Trophoblast cell (in vitro differentiated cells and primary cell): ENCODE data around the gene PPP1R7.

Experiments
- DNase-seq, 2 donors: peaks; one replicate each; pipeline ENCODE4 v3.0.0-alpha.2; 2016
- H2AFZ ChIP-seq: 2 replicates; pipeline ENCODE4 v1.6.1; 2013; ENCODE audit warnings: low read length, moderate library complexity, mild to moderate bottlenecking; ENCODE audit not compliant: insufficient read depth, poor library complexity
- H2AK5ac ChIP-seq: 2 replicates; pipeline ENCODE4 v1.6.1; 2013; ENCODE audit warnings: mild to moderate bottlenecking, low read length
- H2BK120ac ChIP-seq: 2 replicates; pipeline ENCODE4 v1.6.1; 2013; ENCODE audit warnings: low read length, mild to moderate bottlenecking, moderate library complexity; ENCODE audit not compliant: insufficient read depth, poor library complexity
- H2BK12ac ChIP-seq: 2 replicates; pipeline ENCODE4 v1.6.1; 2013; ENCODE audit warnings: mild to moderate bottlenecking, low read length, moderate library complexity
- H2BK5ac ChIP-seq: 2 replicates; pipeline ENCODE4 v1.6.1; 2013; ENCODE audit warnings: low read length, low read depth, moderate library complexity, mild to moderate bottlenecking; ENCODE audit not compliant: poor library complexity
- H3K14ac ChIP-seq: 2 replicates; pipeline ENCODE4 v1.6.1; 2013; ENCODE audit warnings: mild to moderate bottlenecking, low read length
- H3K18ac ChIP-seq: 2 replicates; pipeline ENCODE4 v1.6.1; 2013; ENCODE audit warnings: mild to moderate bottlenecking, low read length
- H3K23ac ChIP-seq: 2 replicates; pipeline ENCODE4 v1.6.1; 2013; ENCODE audit warnings: low read length
- H3K27ac ChIP-seq: 2 replicates; pipeline ENCODE4 v1.5.1; 2013; ENCODE audit warnings: low read depth, mild to moderate bottlenecking, inconsistent platforms, low read length, moderate library complexity
- H3K27me3 ChIP-seq: 2 replicates; pipeline ENCODE4 v1.6.1; 2013; ENCODE audit warnings: inconsistent platforms, mild to moderate bottlenecking, low read length, moderate library complexity; ENCODE audit not compliant: insufficient read depth
- H3K36me3 ChIP-seq, 2 experiments: 1 replicate in 1 of 2; 2 replicates in 1 of 2; pipeline ENCODE4 v1.6.1; 2013; ENCODE audit warnings: low read length in 2 of 2, mild to moderate bottlenecking in 2 of 2, moderate library complexity in 1 of 2; ENCODE audit not compliant: insufficient read depth in 2 of 2, control insufficient read depth in 1 of 2
- H3K4ac ChIP-seq: 2 replicates; pipeline ENCODE4 v1.6.1; 2013; ENCODE audit warnings: low read depth, mild to moderate bottlenecking, low read length, moderate library complexity
- H3K4me1 ChIP-seq, 2 experiments: 1 replicate in 1 of 2; 2 replicates in 1 of 2; pipeline ENCODE4 v1.6.1; 2013; ENCODE audit warnings: low read length in 2 of 2, mild to moderate bottlenecking in 2 of 2, moderate library complexity in 1 of 2; ENCODE audit not compliant: insufficient read depth in 2 of 2, control insufficient read depth in 1 of 2
- H3K4me2 ChIP-seq: 2 replicates; pipeline ENCODE4 v1.6.1; 2013; ENCODE audit warnings: inconsistent platforms, mild to moderate bottlenecking, low read length, moderate library complexity
- H3K4me3 ChIP-seq: 2 replicates; pipeline ENCODE4 v1.5.1; 2013; ENCODE audit warnings: mild to moderate bottlenecking, low read depth, low read length, inconsistent platforms
- H3K79me1 ChIP-seq: one replicate; pipeline ENCODE4 v1.6.1; 2013; ENCODE audit warnings: low read length
- H3K79me2 ChIP-seq: 2 replicates; pipeline ENCODE4 v1.6.1; 2013; ENCODE audit warnings: low read length, mild to moderate bottlenecking; ENCODE audit not compliant: control insufficient read depth, insufficient read depth, poor library complexity
- H3K9ac ChIP-seq: 2 replicates; pipeline ENCODE4 v1.6.1; 2013; ENCODE audit warnings: mild to moderate bottlenecking, low read length
- H3K9me3 ChIP-seq: 2 replicates; pipeline ENCODE4 v1.6.1; 2013; ENCODE audit warnings: low read depth, mild to moderate bottlenecking, control low read depth, inconsistent platforms, low read length; ENCODE audit not compliant: insufficient read depth
- H4K12ac ChIP-seq: 2 replicates; pipeline ENCODE4 v1.6.1; 2013; ENCODE audit warnings: low read depth, mild to moderate bottlenecking, low read length, moderate library complexity
- H4K8ac ChIP-seq: 2 replicates; pipeline ENCODE4 v1.6.1; 2013; ENCODE audit warnings: low read depth, mild to moderate bottlenecking, low read length, moderate library complexity
- H4K91ac ChIP-seq: one replicate; pipeline ENCODE4 v1.6.1; 2013; ENCODE audit warnings: low read depth, mild to moderate bottlenecking, low read length, moderate library complexity
- WGBS: extraction: QIAGEN DNeasy Blood & Tissue Kit; methylation state at CpG from one replicate; pipeline ENCODE4 v1.1.7; 2013; ENCODE audit warnings: missing lambda C conversion rate; ENCODE audit not compliant: insufficient read length, insufficient coverage; ENCODE audit errors: extremely low coverage; 5-methylcytosine and 5-hydroxymethylcytosine counted together

PPP1R7 gene

GRCh38 chr2:241200822-241201395 lies 50.6 kb downstream of the PPP1R7 start:
- Histone ChIP-seq H2BK5ac (no peak overlapping the region), H2BK120ac (no peak overlapping the region), H4K12ac (no peak overlapping the region), H3K4ac (no peak overlapping the region), H3K36me3 (no peaks in the 10 kb centered on the region), H2BK12ac (no peak overlapping the region), H3K27ac (no peak overlapping the region), H3K27me3 (no peaks in the 10 kb centered on the region), H3K79me2 (no peaks in the 10 kb centered on the region), H3K14ac (no peak overlapping the region), H4K8ac (no peak overlapping the region), H2AFZ (no peak overlapping the region), H4K91ac (peak overlapping the region; percentile 31), H3K23ac (no peak overlapping the region), H3K4me1 (peaks cover 0 to 8% of the 10 kb centered on the region in 2 experiments), H3K4me3 (no peak overlapping the region), H3K9ac (no peak overlapping the region), H2AK5ac (no peak overlapping the region), H3K9me3 (peaks cover 2% of the 10 kb centered on the region), H3K18ac (no peak overlapping the region), H3K79me1 (peaks cover 2% of the 10 kb centered on the region), H3K4me2 (no peak overlapping the region)
- no CpG with 5 or more reads among the region's 21 CpGs for WGBS
- DNase-seq: peak in 1 of 2 donors; percentile 23

- Histone ChIP-seq H2BK12ac (no peak overlapping the region), H4K8ac (no peak overlapping the region), H3K79me1 (peaks cover 2% of the 10 kb centered on the region), H3K79me2 (no peaks in the 10 kb centered on the region), H3K4me2 (no peak overlapping the region), H2BK120ac (no peak overlapping the region), H3K18ac (no peak overlapping the region), H3K23ac (no peak overlapping the region), H2BK5ac (no peak overlapping the region), H2AK5ac (no peak overlapping the region), H3K27ac (no peak overlapping the region), H3K27me3 (no peaks in the 10 kb centered on the region), H3K9ac (no peak overlapping the region), H3K4ac (no peak overlapping the region), H3K4me3 (no peak overlapping the region), H4K91ac (peak overlapping the region; percentile 12), H4K12ac (no peak overlapping the region), H3K14ac (no peak overlapping the region), H3K9me3 (peaks cover 2% of the 10 kb centered on the region), H2AFZ (no peak overlapping the region), H3K36me3 (no peaks in the 10 kb centered on the region), H3K4me1 (peaks cover 0 to 8% of the 10 kb centered on the region in 2 experiments)
- no CpG with 5 or more reads among the region's 24 CpGs for WGBS
- DNase-seq: peak in 1 of 2 donors; percentile 32
These were observed 51.4 kb downstream of the PPP1R7 start for GRCh38 chr2:241201445-241202267.

GRCh38 chr2:241202268-241202585 lies 52.0 kb downstream of the PPP1R7 start:
- Histone ChIP-seq H3K4me3 (no peak overlapping the region), H3K9me3 (peaks cover 2% of the 10 kb centered on the region), H3K79me1 (peaks cover 2% of the 10 kb centered on the region), H2AFZ (no peak overlapping the region), H3K4me1 (peaks cover 0 to 8% of the 10 kb centered on the region in 2 experiments), H3K18ac (no peak overlapping the region), H3K4me2 (no peak overlapping the region), H2BK120ac (no peak overlapping the region), H3K9ac (no peak overlapping the region), H2BK5ac (no peak overlapping the region), H3K79me2 (no peaks in the 10 kb centered on the region), H3K36me3 (no peaks in the 10 kb centered on the region), H2AK5ac (no peak overlapping the region), H3K4ac (no peak overlapping the region), H4K8ac (no peak overlapping the region), H3K14ac (no peak overlapping the region), H2BK12ac (no peak overlapping the region), H4K12ac (no peak overlapping the region), H3K27me3 (no peaks in the 10 kb centered on the region), H3K23ac (no peak overlapping the region), H4K91ac (peak overlapping the region; percentile 12), H3K27ac (no peak overlapping the region)
- WGBS: no CpG with 5 or more reads among the region's 15 CpGs
- no peak for DNase-seq

- no peak overlapping the region for H4K91ac ChIP-seq
- no peak overlapping the region for H3K14ac ChIP-seq
- H3K27me3 ChIP-seq: no peaks in the 10 kb centered on the region
- peaks cover 2% of the 10 kb centered on the region for H3K9me3 ChIP-seq
- H3K36me3 ChIP-seq: no peaks in the 10 kb centered on the region
- no peak overlapping the region for H2BK12ac ChIP-seq
- no peak overlapping the region for H3K18ac ChIP-seq
- H2AK5ac ChIP-seq: no peak overlapping the region
- H3K4me3 ChIP-seq: no peak overlapping the region
- H3K23ac ChIP-seq: no peak overlapping the region
- H3K79me1 ChIP-seq: peaks cover 2% of the 10 kb centered on the region
- H3K27ac ChIP-seq: no peak overlapping the region
- H2AFZ ChIP-seq: no peak overlapping the region
- H3K4me2 ChIP-seq: no peak overlapping the region
- no peak overlapping the region for H2BK5ac ChIP-seq
- no peaks in the 10 kb centered on the region for H3K79me2 ChIP-seq
- no CpG with 5 or more reads among the region's 9 CpGs for WGBS
- H3K9ac ChIP-seq: no peak overlapping the region
- no peak for DNase-seq
- no peak overlapping the region for H4K12ac ChIP-seq
- H3K4ac ChIP-seq: no peak overlapping the region
- H2BK120ac ChIP-seq: no peak overlapping the region
- H4K8ac ChIP-seq: no peak overlapping the region
- H3K4me1 ChIP-seq: peaks cover 0 to 8% of the 10 kb centered on the region in 2 experiments
These were observed 52.4 kb downstream of the PPP1R7 start for GRCh38 chr2:241202681-241203080.
